SK-N-SH treated with all-trans-retinoic acid at 6 μM for 48 hours (cell line): ENCODE measurements around the gene KBTBD4.

Source experiments
- ARNTL ChIP-seq: fragments of 450-650 bp; formaldehyde crosslinking; IDR thresholded peaks from 2 replicates; pipeline ENCODE4 v1.5.0; 2020; ENCODE audit warnings: low read depth, mild to moderate bottlenecking, moderate library complexity, borderline replicate concordance
- ESRRG ChIP-seq: fragments of 250-450 bp; sonication (Bioruptor Pico); IDR thresholded peaks from 2 replicates; pipeline ENCODE4 v1.6.1; 2021; ENCODE audit warnings: mild to moderate bottlenecking
- GLIS3 ChIP-seq: fragments of 250-450 bp; sonication (Bioruptor Pico); IDR thresholded peaks from 2 replicates; pipeline ENCODE4 v1.5.0; 2020; ENCODE audit warnings: mild to moderate bottlenecking, moderate library complexity
- ISL1 ChIP-seq: fragments of 250-450 bp; sonication (Bioruptor Pico); IDR thresholded peaks from 2 replicates; pipeline ENCODE4 v2.1.2; 2022; ENCODE audit warnings: mild to moderate bottlenecking, moderate library complexity
- OSR1 ChIP-seq: fragments of 250-450 bp; sonication (Bioruptor Pico); IDR thresholded peaks from 2 replicates; pipeline ENCODE4 v1.8.0; 2022; ENCODE audit warnings: moderate library complexity, mild to moderate bottlenecking, inconsistent platforms
- PATZ1 ChIP-seq: fragments of 250-450 bp; sonication (Bioruptor Pico); IDR thresholded peaks from 2 replicates; pipeline ENCODE4 v1.8.0; 2020; ENCODE audit warnings: mild to moderate bottlenecking, moderate library complexity, borderline replicate concordance
- RARB ChIP-seq: fragments of 250-450 bp; sonication (Bioruptor Pico); IDR thresholded peaks from 2 replicates; pipeline ENCODE4 v1.8.0; 2021; ENCODE audit warnings: mild to moderate bottlenecking, moderate library complexity
- ZFP3 ChIP-seq: fragments of 250-450 bp; sonication (Bioruptor Pico); IDR thresholded peaks from 2 replicates; pipeline ENCODE4 v1.5.0; 2020; ENCODE audit warnings: mild to moderate bottlenecking, moderate library complexity
- ZNF565 ChIP-seq: fragments of 450-650 bp; formaldehyde crosslinking; conservative IDR thresholded peaks from 2 replicates; pipeline ENCODE4 v1.5.0; 2020; ENCODE audit warnings: low read depth, mild to moderate bottlenecking, moderate library complexity
- ZNF70 ChIP-seq: fragments of 450-650 bp; formaldehyde crosslinking; IDR thresholded peaks from 2 replicates; pipeline ENCODE4 v1.5.0; 2020; ENCODE audit warnings: mild to moderate bottlenecking, moderate library complexity
- ZNF8 ChIP-seq: fragments of 450-650 bp; formaldehyde crosslinking; IDR thresholded peaks from 2 replicates; pipeline ENCODE4 v1.5.0; 2020; ENCODE audit warnings: mild to moderate bottlenecking, moderate library complexity
- TF ChIP-seq, protein P1 (sequence below): fragments of 250-450 bp; sonication (Bioruptor Pico); IDR thresholded peaks from 2 replicates; pipeline ENCODE4 v1.8.0; 2021; ENCODE audit warnings: low read depth, mild to moderate bottlenecking, moderate library complexity, borderline replicate concordance
- TF ChIP-seq, protein P2 (sequence below): fragments of 250-450 bp; sonication (Bioruptor Pico); IDR thresholded peaks from 2 replicates; pipeline ENCODE4 v1.5.1; 2020; ENCODE audit warnings: low read depth, mild to moderate bottlenecking, moderate library complexity
- TF ChIP-seq, protein P3 (sequence below): fragments of 250-450 bp; sonication (Bioruptor Pico); IDR thresholded peaks from 2 replicates; pipeline ENCODE4 v1.5.0; 2020; ENCODE audit warnings: mild to moderate bottlenecking, moderate library complexity

GRCh38 chr11:47572715-47573255 is 6.0 kb downstream of the KBTBD4 start:
- no peak for TF ChIP-seq ISL1 (CRISPR knock-in tag)
- TF ChIP-seq OSR1 = no peak
- TF ChIP-seq, protein P1, sequence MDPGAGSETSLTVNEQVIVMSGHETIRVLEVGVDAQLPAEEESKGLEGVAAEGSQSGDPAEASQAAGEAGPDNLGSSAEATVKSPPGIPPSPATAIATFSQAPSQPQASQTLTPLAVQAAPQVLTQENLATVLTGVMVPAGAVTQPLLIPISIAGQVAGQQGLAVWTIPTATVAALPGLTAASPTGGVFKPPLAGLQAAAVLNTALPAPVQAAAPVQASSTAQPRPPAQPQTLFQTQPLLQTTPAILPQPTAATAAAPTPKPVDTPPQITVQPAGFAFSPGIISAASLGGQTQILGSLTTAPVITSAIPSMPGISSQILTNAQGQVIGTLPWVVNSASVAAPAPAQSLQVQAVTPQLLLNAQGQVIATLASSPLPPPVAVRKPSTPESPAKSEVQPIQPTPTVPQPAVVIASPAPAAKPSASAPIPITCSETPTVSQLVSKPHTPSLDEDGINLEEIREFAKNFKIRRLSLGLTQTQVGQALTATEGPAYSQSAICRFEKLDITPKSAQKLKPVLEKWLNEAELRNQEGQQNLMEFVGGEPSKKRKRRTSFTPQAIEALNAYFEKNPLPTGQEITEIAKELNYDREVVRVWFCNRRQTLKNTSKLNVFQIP (CRISPR knock-in tag) = no peak
- TF ChIP-seq GLIS3 (CRISPR knock-in tag) = no peak
- no peak for TF ChIP-seq ZNF565
- no peak for TF ChIP-seq RARB (CRISPR knock-in tag)
- TF ChIP-seq ARNTL (CRISPR knock-in tag) = no peak
- TF ChIP-seq, protein P2, sequence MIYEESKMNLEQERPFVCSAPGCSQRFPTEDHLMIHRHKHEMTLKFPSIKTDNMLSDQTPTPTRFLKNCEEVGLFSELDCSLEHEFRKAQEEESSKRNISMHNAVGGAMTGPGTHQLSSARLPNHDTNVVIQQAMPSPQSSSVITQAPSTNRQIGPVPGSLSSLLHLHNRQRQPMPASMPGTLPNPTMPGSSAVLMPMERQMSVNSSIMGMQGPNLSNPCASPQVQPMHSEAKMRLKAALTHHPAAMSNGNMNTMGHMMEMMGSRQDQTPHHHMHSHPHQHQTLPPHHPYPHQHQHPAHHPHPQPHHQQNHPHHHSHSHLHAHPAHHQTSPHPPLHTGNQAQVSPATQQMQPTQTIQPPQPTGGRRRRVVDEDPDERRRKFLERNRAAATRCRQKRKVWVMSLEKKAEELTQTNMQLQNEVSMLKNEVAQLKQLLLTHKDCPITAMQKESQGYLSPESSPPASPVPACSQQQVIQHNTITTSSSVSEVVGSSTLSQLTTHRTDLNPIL = no peak
- no peak for TF ChIP-seq ZNF70
- no peak for TF ChIP-seq PATZ1 (CRISPR knock-in tag)
- TF ChIP-seq ZNF8 (CRISPR knock-in tag) = no peak
- TF ChIP-seq, protein P3, sequence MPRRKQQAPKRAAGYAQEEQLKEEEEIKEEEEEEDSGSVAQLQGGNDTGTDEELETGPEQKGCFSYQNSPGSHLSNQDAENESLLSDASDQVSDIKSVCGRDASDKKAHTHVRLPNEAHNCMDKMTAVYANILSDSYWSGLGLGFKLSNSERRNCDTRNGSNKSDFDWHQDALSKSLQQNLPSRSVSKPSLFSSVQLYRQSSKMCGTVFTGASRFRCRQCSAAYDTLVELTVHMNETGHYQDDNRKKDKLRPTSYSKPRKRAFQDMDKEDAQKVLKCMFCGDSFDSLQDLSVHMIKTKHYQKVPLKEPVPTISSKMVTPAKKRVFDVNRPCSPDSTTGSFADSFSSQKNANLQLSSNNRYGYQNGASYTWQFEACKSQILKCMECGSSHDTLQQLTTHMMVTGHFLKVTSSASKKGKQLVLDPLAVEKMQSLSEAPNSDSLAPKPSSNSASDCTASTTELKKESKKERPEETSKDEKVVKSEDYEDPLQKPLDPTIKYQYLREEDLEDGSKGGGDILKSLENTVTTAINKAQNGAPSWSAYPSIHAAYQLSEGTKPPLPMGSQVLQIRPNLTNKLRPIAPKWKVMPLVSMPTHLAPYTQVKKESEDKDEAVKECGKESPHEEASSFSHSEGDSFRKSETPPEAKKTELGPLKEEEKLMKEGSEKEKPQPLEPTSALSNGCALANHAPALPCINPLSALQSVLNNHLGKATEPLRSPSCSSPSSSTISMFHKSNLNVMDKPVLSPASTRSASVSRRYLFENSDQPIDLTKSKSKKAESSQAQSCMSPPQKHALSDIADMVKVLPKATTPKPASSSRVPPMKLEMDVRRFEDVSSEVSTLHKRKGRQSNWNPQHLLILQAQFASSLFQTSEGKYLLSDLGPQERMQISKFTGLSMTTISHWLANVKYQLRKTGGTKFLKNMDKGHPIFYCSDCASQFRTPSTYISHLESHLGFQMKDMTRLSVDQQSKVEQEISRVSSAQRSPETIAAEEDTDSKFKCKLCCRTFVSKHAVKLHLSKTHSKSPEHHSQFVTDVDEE (CRISPR knock-in tag) = no peak
- no peak for TF ChIP-seq ESRRG (CRISPR knock-in tag)
- no peak for TF ChIP-seq ZFP3 (CRISPR knock-in tag)
